AG04450 (cell line): ENCODE results near the gene RNASE12. TPM values are rescaled to one million over a fixed set of nuclear protein-coding genes. Genes with fewer than 3 reads are reported as not detected.

Experiments
- CTCF ChIA-PET: fragments of 300-600, 350-600 bp; formaldehyde crosslinking; extraction: SDS; loops from one replicate; lab custom pipeline; 2022; ENCODE audit warnings: antibody characterized with exemption, inconsistent platforms; lab: Charles Lee
- POLR2A ChIA-PET: fragments of 350-600 bp; formaldehyde crosslinking; extraction: SDS; loops from one replicate; lab custom pipeline; 2021; ENCODE audit warnings: antibody characterized with exemption, inconsistent platforms; lab: Yijun Ruan, JAX
- DNase-seq: peaks from one replicate; pipeline ENCODE4 v3.0.0-alpha.2; 2011; ENCODE audit warnings: low read depth, low spot score
- H3K27ac ChIP-seq: one replicate; pipeline ENCODE4 v1.5.1; 2012; ENCODE audit warnings: low read depth, low read length, control low read depth
- H3K27me3 ChIP-seq: one replicate; pipeline ENCODE4 v1.6.0; 2012; ENCODE audit warnings: low read length; ENCODE audit not compliant: control insufficient read depth, insufficient read depth
- H3K4me3 ChIP-seq: 2 replicates; pipeline ENCODE4 v1.5.1; 2011; ENCODE audit warnings: mild to moderate bottlenecking, low read depth, low read length, control low read depth
- H3K9me3 ChIP-seq: 2 replicates; pipeline ENCODE4 v1.5.1; 2012; ENCODE audit warnings: low read length; ENCODE audit not compliant: control insufficient read depth, insufficient read depth
- CTCF ChIP-seq: IDR thresholded peaks from 2 replicates; pipeline ENCODE4 v1.5.1; 2011; ENCODE audit warnings: low read depth, low read length, control low read depth, inconsistent platforms
- polyA plus RNA-seq: library from polyadenylated mRNA; depleted of rRNA; stranded (reverse); fragments of >200 nt; gene quantifications from 2 replicates; pipeline ENCODE4 v1.2.3, GENCODE V29; 2011

The RNASE12 gene
- polyA plus RNA-seq, 1 experiment: not detected

- ChIA-PET POLR2A (no interaction called here), CTCF (no interaction called here)
- no peak for TF ChIP-seq CTCF
- Histone ChIP-seq H3K4me3 (no peak overlapping the region), H3K27me3 (peaks cover 3% of the 10 kb centered on the region), H3K9me3 (no peaks in the 10 kb centered on the region), H3K27ac (no peak overlapping the region)
- DNase-seq: no peak
These were observed 38.2 kb downstream of the RNASE12 start for GRCh38 chr14:20553024-20553423.

GRCh38 chr14:20551606-20552005 lies 39.6 kb downstream of the RNASE12 start:
- peaks cover 5% of the 10 kb centered on the region for H3K27me3 ChIP-seq
- ChIA-PET CTCF (no interaction called here), POLR2A (no interaction called here)
- H3K4me3 ChIP-seq: no peak overlapping the region
- no peak for DNase-seq
- no peaks in the 10 kb centered on the region for H3K9me3 ChIP-seq
- no peak overlapping the region for H3K27ac ChIP-seq
- TF ChIP-seq CTCF: no peak

- H3K27me3 ChIP-seq: peaks cover 8% of the 10 kb centered on the region
- no peak overlapping the region for H3K27ac ChIP-seq
- ChIA-PET POLR2A (no interaction called here), CTCF (no interaction called here)
- no peak for TF ChIP-seq CTCF
- H3K9me3 ChIP-seq: no peaks in the 10 kb centered on the region
- no peak for DNase-seq
- H3K4me3 ChIP-seq: no peak overlapping the region
These were observed 40.2 kb downstream of the RNASE12 start for GRCh38 chr14:20550926-20551325.

GRCh38 chr14:20548414-20549158 lies 42.6 kb downstream of the RNASE12 start:
- no peak for DNase-seq
- no peaks in the 10 kb centered on the region for H3K9me3 ChIP-seq
- no peak overlapping the region for H3K27ac ChIP-seq
- H3K27me3 ChIP-seq: peaks cover 8% of the 10 kb centered on the region
- CTCF ChIA-PET: interaction anchor here (1.1 to 1.7 kb wide), 3 partner anchors 18 to 221 kb away, joined by 3 to 9 read pairs (median 3); no protein-coding TSS in a partner anchor
- POLR2A ChIA-PET: no interaction called here
- H3K4me3 ChIP-seq: no peak overlapping the region
- TF ChIP-seq CTCF: no peak

- Histone ChIP-seq H3K4me3 (no peak overlapping the region), H3K27me3 (peaks cover 8% of the 10 kb centered on the region), H3K9me3 (no peaks in the 10 kb centered on the region), H3K27ac (no peak overlapping the region)
- DNase-seq: no peak
- CTCF ChIA-PET: interaction anchor here (1.6 kb wide), 1 partner anchor 219 kb away, joined by 3 read pairs; no protein-coding TSS in a partner anchor
- TF ChIP-seq CTCF: no peak
- POLR2A ChIA-PET: no interaction called here
These were observed 44.3 kb downstream of the RNASE12 start for GRCh38 chr14:20546877-20547276.
